Mesendoderm (in vitro differentiated cells): ENCODE measurements around the gene CCDC192.

Experiments used
- DNase-seq: peaks from one replicate; pipeline ENCODE4 v3.0.0; 2013
- H2AK5ac ChIP-seq: 2 replicates; pipeline ENCODE4 v1.6.1; 2013; ENCODE audit warnings: low read length, inconsistent platforms
- H2BK120ac ChIP-seq: 2 replicates; pipeline ENCODE4 v1.6.1; 2013; ENCODE audit warnings: low read depth, mild to moderate bottlenecking, low read length, moderate library complexity, mixed read lengths
- H2BK15ac ChIP-seq: replicated peaks from 2 replicates; pipeline ENCODE4 v1.6.1; 2013; ENCODE audit warnings: low read depth, mild to moderate bottlenecking, moderate library complexity
- H2BK5ac ChIP-seq: 2 replicates; pipeline ENCODE4 v1.6.1; 2013; ENCODE audit warnings: low read length, inconsistent platforms
- H3K18ac ChIP-seq: 2 replicates; pipeline ENCODE4 v1.6.1; 2013; ENCODE audit warnings: mild to moderate bottlenecking, low read length, mixed read lengths
- H3K23ac ChIP-seq: one replicate; pipeline ENCODE4 v1.6.1; 2013; ENCODE audit warnings: low read length
- H3K27ac ChIP-seq: 2 replicates; pipeline ENCODE4 v1.5.1; 2013; ENCODE audit warnings: low read depth, mild to moderate bottlenecking, inconsistent platforms, low read length, moderate library complexity
- H3K27me3 ChIP-seq: 2 replicates; pipeline ENCODE4 v1.6.1; 2013; ENCODE audit warnings: low read length, control low read depth, mild to moderate bottlenecking, inconsistent platforms; ENCODE audit not compliant: insufficient read depth, poor library complexity
- H3K36me3 ChIP-seq: 2 replicates; pipeline ENCODE4 v1.6.1; 2013; ENCODE audit warnings: low read length, inconsistent platforms; ENCODE audit not compliant: control insufficient read depth, insufficient read depth
- H3K4ac ChIP-seq: one replicate; pipeline ENCODE4 v1.6.1; 2013; ENCODE audit warnings: low read depth, mild to moderate bottlenecking, low read length, moderate library complexity
- H3K4me1 ChIP-seq: 2 replicates; pipeline ENCODE4 v1.6.1; 2013; ENCODE audit warnings: low read depth, low read length, inconsistent platforms; ENCODE audit not compliant: control insufficient read depth
- H3K4me2 ChIP-seq: 2 replicates; pipeline ENCODE4 v1.6.1; 2013; ENCODE audit warnings: low read length
- H3K4me3 ChIP-seq: 2 replicates; pipeline ENCODE4 v1.5.1; 2013; ENCODE audit warnings: mild to moderate bottlenecking, low read length
- H3K56ac ChIP-seq: one replicate; pipeline ENCODE4 v1.6.1; 2013; ENCODE audit warnings: low read length
- H3K79me1 ChIP-seq: 2 replicates; pipeline ENCODE4 v1.6.1; 2013; ENCODE audit warnings: low read length, inconsistent platforms
- H3K79me2 ChIP-seq: 2 replicates; pipeline ENCODE4 v1.6.1; 2013; ENCODE audit warnings: mild to moderate bottlenecking, low read length; ENCODE audit not compliant: control insufficient read depth, insufficient read depth
- H3K9ac ChIP-seq: 2 replicates; pipeline ENCODE4 v1.6.1; 2013; ENCODE audit warnings: low read length, inconsistent platforms
- H4K5ac ChIP-seq: one replicate; pipeline ENCODE4 v1.6.1; 2013; ENCODE audit warnings: low read length
- H4K8ac ChIP-seq: one replicate; pipeline ENCODE4 v1.6.1; 2013; ENCODE audit warnings: low read depth, mild to moderate bottlenecking, control low read depth, low read length, moderate library complexity
- WGBS: extraction: QIAGEN DNeasy Blood & Tissue Kit; methylation state at CpG from one replicate; pipeline ENCODE4 v1.1.7; 2013; ENCODE audit warnings: low lambda C conversion rate, missing lambda C conversion rate; ENCODE audit not compliant: insufficient coverage; ENCODE audit errors: extremely low coverage; 5-methylcytosine and 5-hydroxymethylcytosine counted together

The CCDC192 gene

GRCh38 chr5:127893232-127893631, 190.0 kb downstream of the CCDC192 start:
- no peak overlapping the region for H3K27ac ChIP-seq
- no peak overlapping the region for H2BK5ac ChIP-seq
- H3K36me3 ChIP-seq = no peaks in the 10 kb centered on the region
- H4K8ac ChIP-seq = no peak overlapping the region
- H3K4me1 ChIP-seq = no peaks in the 10 kb centered on the region
- H3K27me3 ChIP-seq = no peaks in the 10 kb centered on the region
- no peak overlapping the region for H3K9ac ChIP-seq
- no peak overlapping the region for H2BK15ac ChIP-seq
- H2BK120ac ChIP-seq = no peak overlapping the region
- no peaks in the 10 kb centered on the region for H3K79me1 ChIP-seq
- DNase-seq = no peak
- H3K4me2 ChIP-seq = no peak overlapping the region
- no peak overlapping the region for H2AK5ac ChIP-seq
- no peaks in the 10 kb centered on the region for H3K79me2 ChIP-seq
- no peak overlapping the region for H3K4ac ChIP-seq
- H3K56ac ChIP-seq = no peak overlapping the region
- H3K18ac ChIP-seq = no peak overlapping the region
- no CpG with 5 or more reads among the region's 2 CpGs for WGBS
- H4K5ac ChIP-seq = no peak overlapping the region
- no peak overlapping the region for H3K4me3 ChIP-seq
- no peak overlapping the region for H3K23ac ChIP-seq

- Histone ChIP-seq H3K4ac (no peak overlapping the region), H3K79me1 (no peaks in the 10 kb centered on the region), H2AK5ac (no peak overlapping the region), H4K5ac (no peak overlapping the region), H3K4me2 (no peak overlapping the region), H3K27ac (no peak overlapping the region), H2BK120ac (no peak overlapping the region), H3K27me3 (no peaks in the 10 kb centered on the region), H3K56ac (no peak overlapping the region), H3K18ac (no peak overlapping the region), H3K36me3 (no peaks in the 10 kb centered on the region), H4K8ac (no peak overlapping the region), H3K79me2 (no peaks in the 10 kb centered on the region), H3K4me3 (no peak overlapping the region), H2BK5ac (no peak overlapping the region), H3K9ac (no peak overlapping the region), H3K23ac (no peak overlapping the region), H3K4me1 (no peaks in the 10 kb centered on the region), H2BK15ac (no peak overlapping the region)
- no CpG with 5 or more reads among the region's 5 CpGs for WGBS
- no peak for DNase-seq
These were observed 191.3 kb downstream of the CCDC192 start for GRCh38 chr5:127894461-127894860.

- Histone ChIP-seq H3K4me3 (no peak overlapping the region), H3K9ac (no peak overlapping the region)
These were observed 195.5 kb downstream of the CCDC192 start for GRCh38 chr5:127898551-127899213.

GRCh38 chr5:127899214-127899610, 196.0 kb downstream of the CCDC192 start:
- Histone ChIP-seq H3K4me3 (no peak overlapping the region), H4K8ac (no peak overlapping the region), H3K79me2 (no peaks in the 10 kb centered on the region), H3K18ac (no peak overlapping the region), H3K79me1 (no peaks in the 10 kb centered on the region), H3K4me2 (no peak overlapping the region), H3K56ac (no peak overlapping the region), H2BK5ac (no peak overlapping the region), H3K4ac (no peak overlapping the region), H3K27ac (no peak overlapping the region), H3K36me3 (no peaks in the 10 kb centered on the region), H3K9ac (no peak overlapping the region), H2AK5ac (no peak overlapping the region), H3K4me1 (no peaks in the 10 kb centered on the region), H3K27me3 (no peaks in the 10 kb centered on the region), H2BK15ac (no peak overlapping the region), H2BK120ac (no peak overlapping the region), H3K23ac (no peak overlapping the region), H4K5ac (no peak overlapping the region)
- WGBS = no CpG with 5 or more reads among the region's 2 CpGs
- DNase-seq = no peak

More at GRCh38 chr5:127898551-127899213, 195.5 kb downstream of the CCDC192 start:
- H3K23ac ChIP-seq = no peak overlapping the region
- DNase-seq = no peak
- H3K27me3 ChIP-seq = no peaks in the 10 kb centered on the region
- H2BK15ac ChIP-seq = no peak overlapping the region
- H3K56ac ChIP-seq = no peak overlapping the region
- H3K4me1 ChIP-seq = no peaks in the 10 kb centered on the region
- no peak overlapping the region for H3K27ac ChIP-seq
- H2AK5ac ChIP-seq = no peak overlapping the region
- H4K5ac ChIP-seq = no peak overlapping the region
- H3K4me2 ChIP-seq = no peak overlapping the region
- H2BK5ac ChIP-seq = no peak overlapping the region
- no peaks in the 10 kb centered on the region for H3K79me1 ChIP-seq
- no peak overlapping the region for H4K8ac ChIP-seq
- no CpG with 5 or more reads among the region's 4 CpGs for WGBS
- no peaks in the 10 kb centered on the region for H3K79me2 ChIP-seq
- H3K18ac ChIP-seq = no peak overlapping the region
- no peak overlapping the region for H3K4ac ChIP-seq
- H2BK120ac ChIP-seq = no peak overlapping the region
- no peaks in the 10 kb centered on the region for H3K36me3 ChIP-seq

GRCh38 chr5:127906562-127907204, 203.5 kb downstream of the CCDC192 start:
- Histone ChIP-seq H3K79me2 (no peaks in the 10 kb centered on the region), H4K5ac (no peak overlapping the region), H3K4ac (no peak overlapping the region), H3K79me1 (no peaks in the 10 kb centered on the region), H3K4me2 (no peak overlapping the region), H3K23ac (no peak overlapping the region), H4K8ac (no peak overlapping the region), H3K36me3 (no peaks in the 10 kb centered on the region), H2AK5ac (no peak overlapping the region), H3K4me1 (no peaks in the 10 kb centered on the region), H3K18ac (no peak overlapping the region), H2BK120ac (no peak overlapping the region), H3K4me3 (no peak overlapping the region), H3K56ac (no peak overlapping the region), H3K27ac (no peak overlapping the region), H2BK5ac (no peak overlapping the region), H3K9ac (no peak overlapping the region), H2BK15ac (no peak overlapping the region), H3K27me3 (no peaks in the 10 kb centered on the region)
- DNase-seq = no peak
- no CpG with 5 or more reads among the region's 2 CpGs for WGBS

- Histone ChIP-seq H2AK5ac (no peak overlapping the region), H4K8ac (no peak overlapping the region), H3K27me3 (no peaks in the 10 kb centered on the region), H3K23ac (no peak overlapping the region), H3K56ac (no peak overlapping the region), H3K4me3 (no peak overlapping the region), H3K27ac (no peak overlapping the region), H3K79me1 (no peaks in the 10 kb centered on the region), H2BK120ac (no peak overlapping the region), H2BK5ac (no peak overlapping the region), H3K9ac (no peak overlapping the region), H4K5ac (no peak overlapping the region), H3K79me2 (no peaks in the 10 kb centered on the region), H3K36me3 (no peaks in the 10 kb centered on the region), H2BK15ac (no peak overlapping the region), H3K4me1 (no peaks in the 10 kb centered on the region), H3K4me2 (no peak overlapping the region), H3K18ac (no peak overlapping the region), H3K4ac (no peak overlapping the region)
- no peak for DNase-seq
- no CpG with 5 or more reads among the region's 2 CpGs for WGBS
These were observed 204.7 kb downstream of the CCDC192 start for GRCh38 chr5:127907907-127908306.
